Activated T-helper 1 cell treated with anti-CD3 and anti-CD28 coated beads, Interleukin-12 subunit alpha, Interleukin-12 subunit beta, Interleukin-2, Interleukin-4 antibody, amounts not matched to agents 30 ng/mL and 10 ng/mL and 1 ng/mL, durations not matched to agents 14 hours and 24 hours and 36 hours (primary cell): ENCODE data around the gene ZSWIM4. TPM values are rescaled to one million over a fixed set of nuclear protein-coding genes. Genes with fewer than 3 reads are reported as not detected.

Experiments used
- DNase-seq: peaks from one replicate; pipeline ENCODE4 v3.0.0; 2021; ENCODE audit warnings: low spot score
- H3K27ac Mint-ChIP-seq: one replicate; pipeline ENCODE4 v1.8.0; 2021; ENCODE audit warnings: mild to moderate bottlenecking, mixed read lengths
- H3K27me3 Mint-ChIP-seq: one replicate; pipeline ENCODE4 v1.8.0; 2022; ENCODE audit warnings: mild to moderate bottlenecking, moderate library complexity, mixed read lengths; ENCODE audit not compliant: insufficient read depth
- H3K36me3 Mint-ChIP-seq: one replicate; pipeline ENCODE4 v1.8.0; 2021; ENCODE audit warnings: low read depth, mixed read lengths
- H3K4me1 Mint-ChIP-seq: one replicate; pipeline ENCODE4 v1.8.0; 2021; ENCODE audit warnings: low read depth, mixed read lengths
- H3K4me3 Mint-ChIP-seq: one replicate; pipeline ENCODE4 v1.8.0; 2021; ENCODE audit warnings: mild to moderate bottlenecking, moderate library complexity, mixed read lengths
- H3K9me3 Mint-ChIP-seq: one replicate; pipeline ENCODE4 v1.8.0; 2021; ENCODE audit warnings: mixed read lengths
- intact Hi-C: fragments of 100-400 bp; cut with micrococcal nuclease; formaldehyde crosslinking; loops from one replicate; pipeline ENCODE4 v1.15.1; 2024
- total RNA-seq: library from RNA; stranded (reverse); gene quantifications from 2 replicates; pipeline ENCODE4 v1.2.3, GENCODE V29; 2022

Gene ZSWIM4
- total RNA-seq, 1 donor from 2014 or later: 7.9 TPM

DNA sequence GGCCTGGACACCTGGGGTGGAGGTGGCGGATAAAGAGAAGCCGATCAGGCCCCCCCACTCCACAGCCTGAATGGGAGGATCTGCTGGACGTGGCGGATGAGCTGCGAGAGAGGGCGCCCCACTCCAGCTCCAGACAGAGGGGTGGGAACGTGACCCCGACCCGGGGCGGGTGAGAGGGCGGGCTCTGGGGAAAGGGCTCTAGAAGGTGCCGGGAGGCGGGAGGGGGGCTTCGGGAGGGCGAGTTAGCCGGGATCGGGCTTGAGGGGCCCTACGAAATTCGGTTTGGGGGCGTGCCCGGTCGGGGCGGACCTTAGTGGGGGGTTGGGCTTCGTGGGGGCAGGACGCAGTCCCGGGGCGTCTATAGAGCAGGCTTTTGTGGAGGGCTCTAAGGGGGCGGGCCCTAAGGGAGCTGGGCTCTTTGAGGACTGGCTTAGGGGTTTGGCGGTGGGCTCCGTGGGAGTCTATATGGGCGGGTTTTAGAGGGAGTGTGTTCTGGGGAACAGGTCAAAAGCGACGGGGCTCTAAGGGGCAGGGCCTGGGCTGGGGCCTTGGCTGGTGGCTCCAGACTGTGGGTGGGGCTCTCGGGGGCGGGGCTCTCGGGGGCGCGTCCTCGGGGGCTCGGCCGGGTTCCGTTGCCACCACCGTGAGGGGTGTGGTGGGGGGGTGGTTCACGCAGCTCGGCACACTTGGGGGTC lies 77.6 kb downstream of the ZSWIM4 start:
- Mint-ChIP-seq H3K36me3 (no peaks in the 10 kb centered on the region), H3K4me3 (peak overlapping the region; percentile 67), H3K9me3 (no peaks in the 10 kb centered on the region), H3K27ac (no peak overlapping the region), H3K27me3 (peaks cover 29% of the 10 kb centered on the region), H3K4me1 (peaks cover 4% of the 10 kb centered on the region)
- intact Hi-C loops: no loop called here
- peak; percentile 33 for DNase-seq

- Mint-ChIP-seq H3K4me3 (no peak overlapping the region), H3K4me1 (peaks cover 4% of the 10 kb centered on the region), H3K36me3 (no peaks in the 10 kb centered on the region), H3K9me3 (no peaks in the 10 kb centered on the region), H3K27me3 (peaks cover 30% of the 10 kb centered on the region), H3K27ac (no peak overlapping the region)
- no peak for DNase-seq
- intact Hi-C loops: no loop called here
These were observed 78.7 kb downstream of the ZSWIM4 start for GRCh38 chr19:13873834-13874515.

- Mint-ChIP-seq H3K4me1 (peaks cover 9% of the 10 kb centered on the region), H3K9me3 (no peaks in the 10 kb centered on the region), H3K27ac (no peak overlapping the region), H3K36me3 (no peaks in the 10 kb centered on the region), H3K27me3 (peaks cover 30% of the 10 kb centered on the region), H3K4me3 (no peak overlapping the region)
- no peak for DNase-seq
- intact Hi-C loops: no loop called here
These were observed 80.6 kb downstream of the ZSWIM4 start for GRCh38 chr19:13875824-13876223.

GRCh38 chr19:13876834-13877233 lies 81.6 kb downstream of the ZSWIM4 start, which contains the start of gene NANOS3:
Gene NANOS3 (plus strand): TSS chr19:13877134. CDS start chr19:13877249, 115 bp downstream.
- H3K4me3 Mint-ChIP-seq: no peak within 1 kb of the TSS
- H3K9me3 Mint-ChIP-seq: no peaks in the 10 kb centered on the region
- intact Hi-C loops: no loop called here
- no peaks in the 10 kb centered on the region for H3K36me3 Mint-ChIP-seq
- H3K27ac Mint-ChIP-seq: no peak within 1 kb of the TSS
- peaks cover 22% of the 10 kb centered on the region for H3K27me3 Mint-ChIP-seq
- H3K4me1 Mint-ChIP-seq: peaks cover 16% of the 10 kb centered on the region
- DNase-seq: no peak

DNA sequence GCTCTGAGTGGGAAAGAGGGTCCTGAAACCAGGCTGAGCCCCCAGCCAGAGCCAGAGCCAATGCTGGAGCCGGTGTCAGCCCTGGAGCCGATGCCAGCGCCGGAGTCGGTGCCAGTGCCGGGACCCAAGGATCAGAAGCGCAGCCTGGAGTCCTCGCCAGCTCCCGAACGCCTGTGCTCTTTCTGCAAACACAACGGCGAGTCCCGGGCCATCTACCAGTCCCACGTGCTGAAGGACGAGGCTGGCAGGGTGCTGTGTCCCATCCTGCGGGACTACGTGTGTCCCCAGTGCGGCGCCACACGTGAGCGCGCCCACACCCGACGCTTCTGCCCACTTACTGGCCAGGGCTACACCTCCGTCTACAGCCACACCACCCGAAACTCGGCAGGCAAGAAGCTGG lies 82.1 kb downstream of the ZSWIM4 start:
- no peak for DNase-seq
- no peaks in the 10 kb centered on the region for H3K9me3 Mint-ChIP-seq
- H3K27ac Mint-ChIP-seq: no peak overlapping the region
- H3K4me3 Mint-ChIP-seq: no peak overlapping the region
- intact Hi-C loops: no loop called here
- no peaks in the 10 kb centered on the region for H3K36me3 Mint-ChIP-seq
- H3K4me1 Mint-ChIP-seq: peaks cover 21% of the 10 kb centered on the region
- peaks cover 20% of the 10 kb centered on the region for H3K27me3 Mint-ChIP-seq

- H3K36me3 Mint-ChIP-seq: no peaks in the 10 kb centered on the region
- intact Hi-C loops: loop anchor here (1.0 to 10.0 kb wide), 14 partner anchors 26 to 607 kb away; partner anchors contain the start of genes ASF1B, BRME1, CC2D1A and DCAF15
- H3K27me3 Mint-ChIP-seq: peaks cover 10% of the 10 kb centered on the region
- peak overlapping the region; percentile 89 for H3K27ac Mint-ChIP-seq
- DNase-seq: peak; percentile 97
- H3K9me3 Mint-ChIP-seq: no peaks in the 10 kb centered on the region
- peak overlapping the region; percentile 66 for H3K4me3 Mint-ChIP-seq
- H3K4me1 Mint-ChIP-seq: peaks cover 27% of the 10 kb centered on the region
These were observed 85.1 kb downstream of the ZSWIM4 start for GRCh38 chr19:13880059-13881043.

DNA sequence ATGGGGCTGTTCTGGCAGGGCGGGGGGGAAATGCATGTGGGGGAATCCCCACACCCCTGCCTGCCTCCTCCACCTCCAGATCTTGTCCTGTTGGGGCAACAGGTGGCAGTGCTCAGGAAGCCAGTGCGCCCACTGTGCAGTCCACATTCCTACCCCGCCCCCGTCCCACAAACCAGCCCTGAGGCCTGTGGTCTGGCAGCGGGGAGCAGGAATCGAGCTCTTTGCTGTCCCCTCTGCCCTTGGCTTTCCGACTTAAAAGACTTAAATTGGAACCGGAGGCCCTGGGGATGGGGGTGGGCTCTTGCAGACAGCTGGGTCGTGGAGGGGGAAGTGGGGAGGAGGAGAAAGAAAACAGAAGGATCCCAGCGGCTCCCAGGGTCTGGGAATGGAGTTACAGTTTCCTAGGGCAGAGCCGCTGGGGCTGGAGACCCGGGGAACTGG lies 86.0 kb downstream of the ZSWIM4 start:
- intact Hi-C loops: loop anchor here (2.0 to 10.0 kb wide), 4 partner anchors 314 to 606 kb away; partner anchors contain the start of gene DDX39A
- no peaks in the 10 kb centered on the region for H3K36me3 Mint-ChIP-seq
- H3K9me3 Mint-ChIP-seq: no peaks in the 10 kb centered on the region
- peaks cover 6% of the 10 kb centered on the region for H3K27me3 Mint-ChIP-seq
- peak overlapping the region; percentile 66 for H3K4me3 Mint-ChIP-seq
- H3K4me1 Mint-ChIP-seq: peaks cover 27% of the 10 kb centered on the region
- DNase-seq: no peak
- H3K27ac Mint-ChIP-seq: peak overlapping the region; percentile 89

Other genes starting within 250 kb of the ZSWIM4 start
- 43.3 and 46.5 TPM in 2 replicates for gene MRI1, start 30.9 kb upstream of the ZSWIM4 start, total RNA-seq
- gene C19orf53, start 21.0 kb upstream of the ZSWIM4 start, total RNA-seq: 158 and 162 TPM in 2 replicates
- gene NANOS3, start 81.7 kb downstream of the ZSWIM4 start, total RNA-seq: 1.5 and 3.1 TPM in 2 replicates
- 16.6 and 20.5 TPM in 2 replicates for gene BRME1, start 110.7 kb downstream of the ZSWIM4 start, total RNA-seq
- gene CC2D1A, start 110.8 kb downstream of the ZSWIM4 start, total RNA-seq: 43.9 and 45.6 TPM in 2 replicates
- not detected in 2 replicates for gene PODNL1, start 143.0 kb downstream of the ZSWIM4 start, total RNA-seq
- gene DCAF15, start 157.1 kb downstream of the ZSWIM4 start, total RNA-seq: 57.8 and 61.5 TPM in 2 replicates
- 16.0 and 17.0 TPM in 2 replicates for gene RFX1, start 210.9 kb downstream of the ZSWIM4 start, total RNA-seq
- not detected in 2 replicates for gene RLN3, start 232.7 kb downstream of the ZSWIM4 start, total RNA-seq
- gene IL27RA, start 236.3 kb downstream of the ZSWIM4 start, total RNA-seq: 82.5 and 84.9 TPM in 2 replicates